WTC11 (cell line): ENCODE data around the gene GRAMD1A. TPM values are rescaled to one million over a fixed set of nuclear protein-coding genes. Genes with fewer than 3 reads are reported as not detected.

ENCODE experiments used
- ATAC-seq: fragments of 200-7000 bp; cut with Tn5 transposase; 2 replicates; pipeline ENCODE4 v1.10.0; 2021; ENCODE audit warnings: mild to moderate bottlenecking, moderate library complexity
- CTCF ChIA-PET: fragments of 300-600 bp; sonication (Branson Sonifier 250); formaldehyde crosslinking; loops from one replicate; lab custom pipeline; 2021; ENCODE audit warnings: antibody characterized with exemption; lab: Charles Lee
- POLR2A ChIA-PET: fragments of 350-600 bp; sonication (Branson Sonifier 250); formaldehyde crosslinking; loops from one replicate; lab custom pipeline; 2021; ENCODE audit warnings: antibody characterized with exemption; lab: Charles Lee
- DNase-seq: peaks from one replicate; pipeline ENCODE4 v3.0.0; 2021; ENCODE audit warnings: low spot score
- H3K27ac Mint-ChIP-seq: 2 replicates; pipeline ENCODE4 v1.8.0; 2021; ENCODE audit warnings: mixed read lengths
- H3K27me3 Mint-ChIP-seq: 2 replicates; pipeline ENCODE4 v1.8.0; 2021; ENCODE audit warnings: low read depth, mild to moderate bottlenecking, moderate library complexity, mixed read lengths
- H3K36me3 Mint-ChIP-seq: 2 replicates; pipeline ENCODE4 v1.8.0; 2021; ENCODE audit warnings: mixed read lengths
- H3K4me1 Mint-ChIP-seq: 2 replicates; pipeline ENCODE4 v1.8.0; 2022; ENCODE audit warnings: mixed read lengths
- H3K4me3 Mint-ChIP-seq: 2 replicates; pipeline ENCODE4 v1.8.0; 2021; ENCODE audit warnings: mild to moderate bottlenecking, moderate library complexity, mixed read lengths
- H3K9me3 Mint-ChIP-seq: 2 replicates; pipeline ENCODE4 v1.8.0; 2021; ENCODE audit warnings: mixed read lengths
- AR ChIP-seq: fragments of 250-450 bp; sonication (Bioruptor Pico); IDR thresholded peaks from 2 replicates; pipeline ENCODE4 v1.9.0; 2021; ENCODE audit warnings: mild to moderate bottlenecking
- ERG ChIP-seq: fragments of 250-450 bp; sonication (Bioruptor Pico); IDR thresholded peaks from 2 replicates; pipeline ENCODE4 v1.8.0; 2021; ENCODE audit warnings: mild to moderate bottlenecking
- ETV6 ChIP-seq: sonication (generic); formaldehyde crosslinking; IDR thresholded peaks from 2 replicates; pipeline ENCODE4 v1.8.1; 2022; ENCODE audit warnings: mild to moderate bottlenecking, missing genetic modification reagents
- FOXP4 ChIP-seq: sonication (generic); formaldehyde crosslinking; IDR thresholded peaks from 2 replicates; pipeline ENCODE4 v1.8.0; 2022; ENCODE audit warnings: mild to moderate bottlenecking, missing genetic modification reagents
- GTF2I ChIP-seq: fragments of 250-450 bp; sonication (Bioruptor Pico); conservative IDR thresholded peaks from 2 replicates; pipeline ENCODE4 v1.4.0; 2021; ENCODE audit warnings: mild to moderate bottlenecking
- HMGA2 ChIP-seq: fragments of 250-450 bp; sonication (Bioruptor Pico); IDR thresholded peaks from 2 replicates; pipeline ENCODE4 v1.4.0; 2021; ENCODE audit warnings: mild to moderate bottlenecking, moderate library complexity
- HMGXB4 ChIP-seq: sonication (generic); formaldehyde crosslinking; IDR thresholded peaks from 2 replicates; pipeline ENCODE4 v1.8.1; 2023; ENCODE audit warnings: mild to moderate bottlenecking, moderate library complexity, missing genetic modification reagents
- JUN ChIP-seq: sonication (generic); formaldehyde crosslinking; IDR thresholded peaks from 2 replicates; pipeline ENCODE4 v1.8.0; 2023; ENCODE audit warnings: mild to moderate bottlenecking, missing genetic modification reagents
- KAT7 ChIP-seq: sonication (generic); formaldehyde crosslinking; IDR thresholded peaks from 2 replicates; pipeline ENCODE4 v1.8.1; 2023; ENCODE audit warnings: missing genetic modification reagents, mild to moderate bottlenecking, borderline replicate concordance
- MYBL2 ChIP-seq: sonication (generic); formaldehyde crosslinking; IDR thresholded peaks from 2 replicates; pipeline ENCODE4 v1.8.1; 2023; ENCODE audit warnings: mild to moderate bottlenecking, moderate library complexity, missing genetic modification reagents
- PRRX2 ChIP-seq: fragments of 250-450 bp; sonication (Bioruptor Pico); IDR thresholded peaks from 2 replicates; pipeline ENCODE4 v1.8.0; 2021; ENCODE audit warnings: mild to moderate bottlenecking
- SMAD3 ChIP-seq: sonication (generic); formaldehyde crosslinking; IDR thresholded peaks from 2 replicates; pipeline ENCODE4 v1.8.0; 2022; ENCODE audit warnings: missing genetic modification reagents, mild to moderate bottlenecking, borderline replicate concordance
- TEAD1 ChIP-seq: sonication (generic); formaldehyde crosslinking; IDR thresholded peaks from 2 replicates; pipeline ENCODE4 v1.8.0; 2022; ENCODE audit warnings: mild to moderate bottlenecking, missing genetic modification reagents
- TP53 ChIP-seq: sonication (generic); formaldehyde crosslinking; IDR thresholded peaks from 2 replicates; pipeline ENCODE4 v1.8.1; 2023; ENCODE audit warnings: mild to moderate bottlenecking, missing genetic modification reagents
- USF2 ChIP-seq: sonication (generic); formaldehyde crosslinking; IDR thresholded peaks from 2 replicates; pipeline ENCODE4 v1.8.1; 2023; ENCODE audit warnings: mild to moderate bottlenecking, missing genetic modification reagents, moderate library complexity
- ZNF219 ChIP-seq: sonication (generic); formaldehyde crosslinking; IDR thresholded peaks from 2 replicates; pipeline ENCODE4 v1.8.0; 2023; ENCODE audit warnings: missing genetic modification reagents, mild to moderate bottlenecking, borderline replicate concordance
- ZNF396 ChIP-seq: fragments of 250-450 bp; sonication (Bioruptor Pico); IDR thresholded peaks from 2 replicates; pipeline ENCODE4 v1.8.0; 2021; ENCODE audit warnings: mild to moderate bottlenecking, moderate library complexity, borderline replicate concordance
- total RNA-seq: library from RNA; stranded (reverse); gene quantifications from 3 replicates; pipeline ENCODE4 v1.2.3, GENCODE V29; 2021

Gene GRAMD1A
- total RNA-seq, 1 experiment from 2014 or later, result 389 TPM

- POLR2A ChIA-PET, result interaction anchor here (0.6 kb wide), 1 partner anchor 1792 kb away, joined by 3 read pairs; no protein-coding TSS in a partner anchor
These were observed 38.1 kb upstream of the GRAMD1A start for GRCh38 chr19:34961775-34962686.

GRCh38 chr19:34962687-34963572 lies 37.2 kb upstream of the GRAMD1A start:
- H3K36me3 Mint-ChIP-seq, result peaks cover 60% of the 10 kb centered on the region
- H3K27me3 Mint-ChIP-seq, result peaks cover 31% of the 10 kb centered on the region
- peaks cover 33% of the 10 kb centered on the region for H3K4me1 Mint-ChIP-seq
- H3K27ac Mint-ChIP-seq, result no peak overlapping the region
- peaks cover 48% of the 10 kb centered on the region for H3K9me3 Mint-ChIP-seq
- TF ChIP-seq GTF2I (no peak), JUN (CRISPR knock-in tag) (0 out of 2 replicates have a peak, but pooled peaks have one; percentile 13)
- TF ChIP-seq, all 79 proteins: peak for 1
- ChIA-PET CTCF (interaction anchor here (0.7 to 3.0 kb wide), 4 partner anchors 9 to 125 kb away, joined by 3 to 9 read pairs (median 6); partner anchors contain the start of gene ZNF30), POLR2A (interaction anchor here (0.9 kb wide), 1 partner anchor 36 kb away, joined by 4 read pairs; no protein-coding TSS in a partner anchor)
- DNase-seq (no peak), ATAC-seq (no peak)
- peak overlapping the region; percentile 87 for H3K4me3 Mint-ChIP-seq

More at GRCh38 chr19:34961775-34962686, 38.1 kb upstream of the GRAMD1A start:
- TF ChIP-seq ZNF396 (CRISPR knock-in tag) (no peak), ZNF219 (CRISPR knock-in tag) (no peak), PRRX2 (CRISPR knock-in tag) (no peak), SMAD3 (CRISPR knock-in tag) (no peak)
- Mint-ChIP-seq H3K27me3 (peaks cover 32% of the 10 kb centered on the region), H3K36me3 (peaks cover 68% of the 10 kb centered on the region), H3K4me3 (peak overlapping the region; percentile 87), H3K9me3 (peaks cover 52% of the 10 kb centered on the region), H3K27ac (no peak overlapping the region), H3K4me1 (peaks cover 29% of the 10 kb centered on the region)
- no peak for ATAC-seq
- CTCF ChIA-PET, result interaction anchor here (3.0 kb wide), 1 partner anchor 10 kb away, joined by 9 read pairs; no protein-coding TSS in a partner anchor
- DNase-seq, result no peak

- Mint-ChIP-seq H3K9me3 (peaks cover 48% of the 10 kb centered on the region), H3K4me3 (peak within 1 kb of the TSS; percentile 87), H3K27me3 (peaks cover 33% of the 10 kb centered on the region), H3K4me1 (peaks cover 34% of the 10 kb centered on the region), H3K27ac (no peak within 1 kb of the TSS), H3K36me3 (peaks cover 59% of the 10 kb centered on the region)
- CTCF ChIA-PET, result interaction anchor here (0.7 to 3.0 kb wide), 4 partner anchors 9 to 126 kb away, joined by 3 to 9 read pairs (median 6); partner anchors contain the start of gene ZNF30
- POLR2A ChIA-PET, result interaction anchor here (0.9 kb wide), 1 partner anchor 35 kb away, joined by 4 read pairs; no protein-coding TSS in a partner anchor
- ATAC-seq (peak; percentile 96), DNase-seq (peak; percentile 82)
- TF ChIP-seq ERG, result no peak
- peak; percentile 58; the same call in 1 of the 2 replicates for TF ChIP-seq KAT7 (CRISPR knock-in tag)
- no peak for TF ChIP-seq TP53 (CRISPR knock-in tag)
- TF ChIP-seq HMGXB4 (CRISPR knock-in tag), result peak; percentile 55; the same call in 1 of the 2 replicates
- peak; percentile 63; the same call in 1 of the 2 replicates for TF ChIP-seq TEAD1 (CRISPR knock-in tag)
- TF ChIP-seq ETV6 (CRISPR knock-in tag), result 0 out of 2 replicates have a peak, but pooled peaks have one; percentile 35
- TF ChIP-seq AR (CRISPR knock-in tag), result no peak
- TF ChIP-seq USF2, result peak; percentile 16; the same call in 1 of the 2 replicates
- TF ChIP-seq MYBL2 (CRISPR knock-in tag), result peak; percentile 37; the same call in 1 of the 2 replicates
- TF ChIP-seq FOXP4 (CRISPR knock-in tag), result peak; percentile 29; the same call in 1 of the 2 replicates
- TF ChIP-seq HMGA2 (CRISPR knock-in tag), result no peak
These were observed 36.3 kb upstream of the GRAMD1A start, which contains the start of gene ZNF792 for GRCh38 chr19:34963573-34964406. TSS of gene ZNF792 (minus strand) at chr19:34964229. CDS start at chr19:34963662, 567 bp downstream.
